ENCODE results near the gene RNU5D-1. TPM values are rescaled to one million over a fixed set of nuclear protein-coding genes. Genes with fewer than 3 reads are reported as not detected.
"Not testable (repeated sequence)": the region's sequence is repeated elsewhere in the genome, so short reads cannot be mapped to it uniquely, and the experiment has no call there.

Gene RNU5D-1
- total RNA-seq, 1 donor from 2014 or later = not detected

- DNase-seq (ENCODE audit: low spot score in 2 of 2) = no peak
- FAIRE-seq = no peak
These were observed 25.5 kb downstream of the RNU5D-1 start for GRCh38 chr1:44705470-44705869.

DNA sequence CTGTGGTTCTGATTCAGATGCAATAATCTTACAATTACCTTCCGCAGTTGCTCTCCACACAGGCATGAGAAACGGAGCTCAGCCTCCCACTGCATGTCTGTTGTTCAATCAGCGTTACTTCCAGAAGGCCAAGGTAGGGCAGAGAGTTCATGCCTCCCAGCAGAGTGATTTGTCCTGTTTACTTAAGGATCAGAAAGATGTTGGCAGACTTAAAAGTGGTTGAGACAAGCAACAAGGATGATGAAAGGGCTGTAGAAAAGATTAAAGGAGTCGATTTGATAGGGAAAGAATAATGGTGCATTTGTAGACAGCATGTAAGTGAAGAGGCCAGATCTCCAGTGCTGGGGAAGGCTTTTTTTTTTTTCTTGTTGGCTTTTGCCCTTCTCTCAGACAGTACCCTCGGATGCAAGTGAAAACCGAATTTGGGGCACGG is 29.8 kb downstream of the RNU5D-1 start:
- DNase-seq (ENCODE audit: low spot score in 2 of 2) (no peak), FAIRE-seq (no peak)

DNA sequence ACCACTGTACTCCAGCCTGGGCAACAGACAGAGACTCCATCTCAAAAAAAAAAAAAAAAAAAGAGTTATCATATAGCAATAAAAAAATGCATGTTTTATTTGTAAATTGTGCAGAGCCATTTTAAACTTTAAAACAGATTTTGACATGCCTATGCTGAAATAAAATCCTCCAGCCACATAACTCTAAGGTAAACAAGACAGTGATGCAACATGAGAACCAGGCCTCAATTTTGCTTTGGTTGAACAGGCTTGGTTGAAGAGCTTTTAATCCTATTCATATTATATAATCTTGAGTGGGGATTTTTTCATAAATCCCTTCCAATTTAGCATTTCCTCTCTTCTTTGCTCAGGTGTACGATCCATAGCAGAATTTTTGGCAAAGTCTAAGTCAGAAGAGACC is 30.4 kb downstream of the RNU5D-1 start:
- FAIRE-seq = no peak
- no peak for DNase-seq (ENCODE audit: low spot score in 2 of 2)

- not testable (repeated sequence) for FAIRE-seq; DNase-seq (ENCODE audit: low spot score in 2 of 2)
These were observed 31.6 kb downstream of the RNU5D-1 start for GRCh38 chr1:44699375-44699774.

DNA sequence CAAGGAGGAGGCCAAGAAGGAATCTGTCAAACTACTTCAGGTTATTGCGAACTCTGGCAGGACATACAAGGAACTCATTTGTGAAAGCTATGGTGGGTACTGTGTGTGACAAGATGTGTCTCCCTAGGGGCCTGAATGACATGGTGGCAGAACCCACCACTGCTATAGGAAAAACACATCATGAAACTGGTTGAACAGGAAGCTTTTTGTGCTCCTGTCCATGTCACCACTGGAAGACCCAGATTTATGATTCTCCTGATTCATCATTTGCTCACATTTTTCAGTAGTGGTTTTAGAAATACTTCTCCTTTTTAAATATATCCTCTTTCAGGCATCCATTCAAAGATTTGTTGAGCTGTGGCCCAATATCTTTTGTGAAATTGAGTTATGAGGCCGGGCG is 32.8 kb downstream of the RNU5D-1 start:
- FAIRE-seq (no peak), DNase-seq (ENCODE audit: low spot score in 2 of 2) (no peak)

DNA sequence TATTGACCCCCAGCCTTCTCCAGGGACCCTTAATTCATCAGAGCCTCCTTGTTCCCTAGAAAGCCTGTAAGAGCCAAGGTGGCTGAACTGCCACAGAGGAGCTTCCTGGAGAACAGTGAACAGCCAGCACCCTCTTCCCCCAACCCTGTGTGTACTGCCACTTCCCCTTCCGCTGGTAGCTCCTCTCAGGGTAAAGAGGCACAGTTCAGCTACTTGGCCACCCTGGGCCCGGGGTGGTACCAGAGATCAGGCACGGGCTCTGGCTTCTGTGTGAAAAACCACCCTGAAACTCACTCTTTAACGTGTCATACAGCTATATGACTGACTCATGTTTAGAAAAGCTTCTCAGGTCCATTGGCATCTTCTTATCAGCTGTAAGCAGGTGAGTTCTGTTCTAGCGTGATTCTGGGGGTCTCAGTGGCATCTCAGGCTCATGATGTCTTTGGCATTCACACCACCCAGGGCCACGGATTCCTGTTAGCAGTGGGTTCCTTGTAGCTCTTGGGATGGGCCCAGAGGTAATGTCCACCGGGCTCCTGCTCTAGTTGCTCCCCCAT is 34.1 kb downstream of the RNU5D-1 start:
- FAIRE-seq = no peak
- DNase-seq (ENCODE audit: low spot score in 2 of 2) = no peak

- no peak for FAIRE-seq
These were observed 34.9 kb downstream of the RNU5D-1 start for GRCh38 chr1:44696101-44696500.

GRCh38 chr1:44695671-44696070 is 35.3 kb downstream of the RNU5D-1 start:
- DNase-seq (ENCODE audit: low spot score in 2 of 2) (no peak), FAIRE-seq (no peak)

More at GRCh38 chr1:44696101-44696500, 34.9 kb downstream of the RNU5D-1 start:
- no peak for DNase-seq (ENCODE audit: low spot score in 2 of 2)

- DNase-seq (ENCODE audit: low spot score in 2 of 2) (no peak), FAIRE-seq (no peak)
These were observed 36.0 kb downstream of the RNU5D-1 start for GRCh38 chr1:44694863-44695478.

GRCh38 chr1:44693900-44694299 is 37.1 kb downstream of the RNU5D-1 start:
- DNase-seq (ENCODE audit: low spot score in 2 of 2) (no peak), FAIRE-seq (no peak)

- FAIRE-seq (no peak), DNase-seq (ENCODE audit: low spot score in 2 of 2) (no peak)
These were observed 37.8 kb downstream of the RNU5D-1 start for GRCh38 chr1:44693159-44693558.

DNA sequence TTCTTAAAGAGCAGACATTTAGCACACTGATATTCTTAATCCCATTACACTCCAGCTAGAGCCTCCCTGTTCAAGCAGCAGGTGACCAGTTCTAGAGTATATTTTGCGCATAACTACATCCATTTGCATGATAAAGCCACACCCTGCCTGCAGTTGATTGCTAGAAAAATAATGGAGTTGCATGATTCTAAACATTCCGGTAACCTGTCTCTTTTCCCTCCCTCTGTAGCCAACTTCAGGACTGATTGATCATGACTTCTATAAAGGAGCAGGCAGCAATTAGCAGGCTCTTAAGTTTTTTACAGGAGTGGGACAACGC is 41.6 kb downstream of the RNU5D-1 start:
- FAIRE-seq = no peak
- no peak for DNase-seq (ENCODE audit: low spot score in 2 of 2)

DNA sequence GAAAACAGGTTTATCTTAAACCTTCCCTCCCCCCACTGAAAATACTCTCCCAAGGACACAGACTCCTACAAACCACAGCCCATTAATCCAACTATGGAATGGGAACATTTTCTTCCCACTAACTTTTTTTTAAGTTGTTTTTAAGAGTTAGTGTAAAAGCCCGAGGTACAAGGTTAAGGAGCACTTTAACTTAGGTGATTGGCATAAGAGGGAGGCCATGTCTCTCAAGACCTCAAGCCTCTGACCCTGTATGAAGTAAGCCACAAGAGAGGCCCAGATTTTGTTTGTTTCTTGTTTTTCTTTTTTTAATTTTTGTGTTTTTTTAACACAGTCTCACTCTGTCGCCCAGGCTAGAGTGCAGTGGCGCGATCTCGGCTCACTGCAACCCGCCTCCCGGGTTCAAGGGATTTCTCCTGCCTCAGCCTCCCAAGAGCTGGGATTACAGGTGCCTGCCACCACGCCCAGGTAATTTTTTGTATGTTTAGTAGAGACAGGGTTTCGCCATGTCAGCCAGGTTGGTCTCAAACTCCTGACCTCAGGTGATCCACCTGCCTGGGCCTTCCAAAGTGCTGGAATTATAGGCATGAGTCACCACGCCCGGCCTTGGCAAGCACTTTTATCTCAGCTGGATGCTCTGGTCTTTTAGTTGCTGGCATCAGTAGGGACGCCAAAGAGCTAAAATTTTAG is 42.1 kb downstream of the RNU5D-1 start:
- FAIRE-seq (no peak), DNase-seq (ENCODE audit: low spot score in 2 of 2) (no peak)

DNA sequence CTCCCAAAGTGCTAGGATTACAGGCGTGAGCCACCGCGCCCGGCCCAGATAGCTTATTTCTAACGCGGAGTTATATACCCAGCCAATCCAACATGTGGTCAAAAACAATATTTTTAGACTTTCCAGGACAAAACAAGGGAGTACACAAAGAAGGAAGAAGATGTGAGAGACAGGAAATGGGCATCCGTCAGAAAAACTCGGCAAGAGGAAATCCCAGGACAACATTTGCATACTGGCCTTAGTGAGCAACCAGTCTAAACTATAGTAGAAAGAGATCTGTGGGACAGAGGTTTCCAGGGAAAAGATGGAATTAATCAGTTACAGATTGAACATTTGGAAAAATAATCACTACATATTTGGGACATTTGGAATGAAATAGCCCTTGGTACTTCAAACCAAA is 45.1 kb downstream of the RNU5D-1 start:
- FAIRE-seq (no peak), DNase-seq (ENCODE audit: low spot score in 2 of 2) (no peak)

- no peak for DNase-seq (ENCODE audit: low spot score in 2 of 2)
- FAIRE-seq = no peak
These were observed 45.8 kb downstream of the RNU5D-1 start for GRCh38 chr1:44685218-44685617.

GRCh38 chr1:44684525-44684924 is 46.4 kb downstream of the RNU5D-1 start:
- DNase-seq (ENCODE audit: low spot score in 2 of 2) = no peak
- no peak for FAIRE-seq

- FAIRE-seq = no peak
These were observed 48.1 kb downstream of the RNU5D-1 start for GRCh38 chr1:44682883-44683265.

DNA sequence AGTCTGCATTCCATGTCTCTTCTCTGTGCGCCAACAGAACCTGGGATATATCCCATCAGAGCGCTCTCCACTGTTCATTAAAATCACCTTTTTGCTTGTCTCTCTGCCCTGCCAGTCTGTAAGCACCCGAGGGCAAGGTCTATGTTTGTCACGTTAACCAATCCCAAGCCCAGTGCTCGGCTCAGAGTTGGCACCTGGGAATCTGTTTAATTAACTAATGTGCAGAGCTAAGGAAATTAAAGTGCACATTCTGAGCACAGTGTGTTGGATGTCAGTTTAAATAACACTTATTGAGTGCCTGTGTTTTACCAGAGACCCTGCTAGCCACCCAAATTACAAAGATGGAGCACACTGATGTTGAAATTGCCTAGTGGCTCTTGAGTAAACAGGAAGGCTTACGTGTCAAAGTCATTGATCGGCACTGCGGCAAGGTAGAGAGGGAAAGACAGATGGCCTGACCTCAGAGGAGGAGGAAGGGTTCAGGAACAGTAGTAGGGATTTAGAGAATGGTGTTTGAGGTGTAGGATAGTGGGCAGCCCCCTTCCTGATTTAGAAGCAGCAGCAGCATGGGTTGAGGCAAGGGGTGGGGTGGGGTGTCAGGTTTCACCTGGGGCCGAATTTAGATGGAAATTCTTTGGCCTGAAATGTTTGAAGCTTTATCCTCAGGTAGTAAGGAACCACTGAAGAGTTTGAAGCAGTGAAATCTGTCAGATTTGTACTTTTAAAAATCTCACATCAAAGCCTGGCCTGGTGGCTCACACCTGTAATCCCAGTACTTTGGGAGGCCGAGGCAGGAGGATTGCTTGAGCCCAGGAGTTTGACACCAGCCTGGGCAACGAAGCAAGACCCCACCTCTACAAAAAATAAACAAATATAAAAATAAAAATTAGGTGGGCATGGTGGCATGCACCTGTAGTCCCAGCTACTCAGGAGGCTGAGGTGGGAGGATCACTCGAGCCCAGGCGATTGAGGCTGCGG is 48.8 kb downstream of the RNU5D-1 start:
- no peak for FAIRE-seq
- DNase-seq (ENCODE audit: low spot score in 2 of 2) = no peak

More at GRCh38 chr1:44682883-44683265, 48.1 kb downstream of the RNU5D-1 start:
- DNase-seq (ENCODE audit: low spot score in 2 of 2) = no peak

Measured in frontal cortex (tissue), 4 donors.